Measurements from ENCODE around the gene NEMP1. TPM values are rescaled to one million over a fixed set of nuclear protein-coding genes. Genes with fewer than 3 reads are reported as not detected.

NEMP1 gene
- total and polyA plus RNA-seq, 2 of the 13 experiments (the other 11 are each of a cell fraction or from before 2014, with no cell fraction given) = 11.4 to 12.9 TPM

- TF ChIP-seq JDP2 (CRISPR knock-in tag; IDR thresholded peaks at IDR 0.05; ENCODE audit: borderline replicate concordance) = no peak
- no peak for TF ChIP-seq ZNF816 (CRISPR knock-in tag; IDR thresholded peaks at IDR 0.05; ENCODE audit: borderline replicate concordance)
- TF ChIP-seq CREBL2 (CRISPR knock-in tag; IDR thresholded peaks at IDR 0.05; ENCODE audit: borderline replicate concordance) = no peak
- TF ChIP-seq RERE (CRISPR knock-in tag; IDR thresholded peaks at IDR 0.05; ENCODE audit: low read depth) = no peak
- TF ChIP-seq ZNF670 (CRISPR knock-in tag; IDR thresholded peaks at IDR 0.05; ENCODE audit: borderline replicate concordance) = no peak
- TF ChIP-seq NR2F6 (IDR thresholded peaks at IDR 0.05) = no peak
- no peak for TF ChIP-seq NR2F6 (CRISPR knock-in tag; IDR thresholded peaks at IDR 0.05)
- TF ChIP-seq KDM6A (CRISPR knock-in tag; IDR thresholded peaks at IDR 0.05; ENCODE audit: low read depth) = no peak
- no peak for TF ChIP-seq MATR3 (CRISPR knock-in tag; IDR thresholded peaks at IDR 0.05)
- TF ChIP-seq ZNF468 (CRISPR knock-in tag; IDR thresholded peaks at IDR 0.05) = no peak
- no peak for TF ChIP-seq ZNF280D (CRISPR knock-in tag; IDR thresholded peaks at IDR 0.05)
- TF ChIP-seq ZNF275 (CRISPR knock-in tag; IDR thresholded peaks at IDR 0.05; ENCODE audit: borderline replicate concordance) = no peak
- TF ChIP-seq ZNF33B (CRISPR knock-in tag; IDR thresholded peaks at IDR 0.05) = no peak
- no peak for TF ChIP-seq ZNF343 (CRISPR knock-in tag; IDR thresholded peaks at IDR 0.05)
- TF ChIP-seq MEIS2 (CRISPR knock-in tag; IDR thresholded peaks at IDR 0.05) = no peak
- TF ChIP-seq ZNF264 (CRISPR knock-in tag; IDR thresholded peaks at IDR 0.05) = no peak
- no peak for TF ChIP-seq ZNF644 (CRISPR knock-in tag; IDR thresholded peaks at IDR 0.05; ENCODE audit: low read depth)
- no peak for TF ChIP-seq IRF2 (CRISPR knock-in tag; IDR thresholded peaks at IDR 0.05)
- TF ChIP-seq ZNF567 (CRISPR knock-in tag; IDR thresholded peaks at IDR 0.05; ENCODE audit: borderline replicate concordance) = no peak
- 0 out of 2 replicates have a peak, but pooled peaks have one; percentile 56 for TF ChIP-seq ZNF354B (CRISPR knock-in tag; IDR thresholded peaks at IDR 0.05)
- TF ChIP-seq NFIC (IDR thresholded peaks at IDR 0.05; ENCODE audit: low read length) = 0 out of 2 replicates have a peak, but pooled peaks have one; percentile 27
Measured at GRCh38 chr12:57078519-57079404, at the start of gene NEMP1 (continued).

All from HepG2 (cell line).